Cardiac fibroblast (primary cell): ENCODE results near the gene RHOBTB3.
"Not testable (repeated sequence)": the region's sequence is repeated elsewhere in the genome, so short reads cannot be mapped to it uniquely, and the experiment has no call there.

Source experiments
- DNase-seq, 2 donors: peaks; one replicate each; pipeline versions ENCODE4 v3.0.0 to v3.0.0-alpha.2; 2010; ENCODE audit warnings: low read depth in 2 of 2
- H3K4me3 ChIP-seq, 2 donors: replicated peaks in 1 of 2; 1 replicate in 1 of 2; 2 replicates in 1 of 2; pipeline ENCODE4 v1.5.1; 2011; ENCODE audit warnings: low read depth in 2 of 2, low read length in 2 of 2, mild to moderate bottlenecking in 2 of 2, moderate library complexity in 1 of 2
- CTCF ChIP-seq: IDR thresholded peaks from one replicate; pipeline ENCODE4 v1.5.1; 2011; ENCODE audit warnings: low read depth, mild to moderate bottlenecking, low read length, inconsistent platforms

RHOBTB3 gene

GRCh38 chr5:95836544-95836943 is 105.4 kb downstream of the RHOBTB3 start:
- no peak for TF ChIP-seq CTCF
- DNase-seq, result peak in 1 of 2 donors; percentile 34
- no peak overlapping the region for H3K4me3 ChIP-seq

GRCh38 chr5:95836971-95837370 is 105.8 kb downstream of the RHOBTB3 start:
- H3K4me3 ChIP-seq, DNase-seq: not testable (repeated sequence)

GRCh38 chr5:95837492-95837891 is 106.4 kb downstream of the RHOBTB3 start:
- no peak for TF ChIP-seq CTCF

GRCh38 chr5:95838001-95838520 is 106.9 kb downstream of the RHOBTB3 start:
- no peak for DNase-seq
- no peak overlapping the region for H3K4me3 ChIP-seq
- no peak for TF ChIP-seq CTCF

More at GRCh38 chr5:95837492-95837891, 106.4 kb downstream of the RHOBTB3 start:
- DNase-seq, result no peak
- no peak overlapping the region for H3K4me3 ChIP-seq

GRCh38 chr5:95838556-95838955 is 107.4 kb downstream of the RHOBTB3 start:
- no peak for TF ChIP-seq CTCF
- no peak overlapping the region for H3K4me3 ChIP-seq
- DNase-seq, result no peak

- DNase-seq, result no peak
- no peak overlapping the region for H3K4me3 ChIP-seq
- TF ChIP-seq CTCF, result no peak
Observed at GRCh38 chr5:95839658-95840057, 108.5 kb downstream of the RHOBTB3 start.

GRCh38 chr5:95840956-95841705 is 110.0 kb downstream of the RHOBTB3 start:
- TF ChIP-seq CTCF, result no peak
- no peak for DNase-seq
- H3K4me3 ChIP-seq, result no peak overlapping the region
